Measurements from ENCODE around the gene BMI1. TPM values are rescaled to one million over a fixed set of nuclear protein-coding genes. Genes with fewer than 3 reads are reported as not detected.
"Not testable (repeated sequence)": the region's sequence is repeated elsewhere in the genome, so short reads cannot be mapped to it uniquely, and the experiment has no call there.

The BMI1 gene
- polyA plus RNA-seq, 1 experiment = 50.4 TPM

DNA sequence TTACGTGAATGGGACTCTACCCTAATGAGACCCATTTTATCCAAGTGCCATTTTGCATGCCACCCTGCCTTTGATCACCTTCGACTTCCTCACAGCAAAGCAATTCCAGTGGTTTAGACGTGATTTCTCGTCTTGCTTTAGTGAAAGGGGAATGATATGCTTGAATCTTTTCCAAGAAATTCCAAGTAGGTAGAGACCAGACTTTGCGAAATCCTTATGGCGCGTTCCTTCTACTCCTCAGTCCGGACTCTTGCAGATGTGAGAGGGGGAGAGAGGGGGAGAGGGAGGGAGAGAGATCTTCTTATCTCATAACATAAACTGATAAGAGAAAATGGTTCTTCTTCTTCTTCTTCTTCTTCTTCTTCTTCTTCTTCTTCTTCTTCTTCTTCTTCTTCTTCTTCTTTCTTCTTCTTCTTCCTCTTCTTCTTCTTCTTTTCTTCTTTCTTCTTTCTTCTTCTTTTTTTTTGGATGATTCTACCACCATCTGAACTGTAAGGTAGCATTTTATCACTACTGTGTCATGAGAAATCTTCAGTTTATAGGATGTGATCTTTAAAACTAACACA lies 25.3 kb downstream of the BMI1 start:
- H3K27ac ChIP-seq (ENCODE audit: low read depth, low read length) = no peak overlapping the region
- ChIA-PET POLR2A (no interaction called here), CTCF (no interaction called here)
- H3K27me3 ChIP-seq (ENCODE audit: control insufficient read depth, insufficient read depth, low read length) = peaks cover 57% of the 10 kb centered on the region
- H3K4me3 ChIP-seq (ENCODE audit: low read depth, low read length) = no peak overlapping the region
- TF ChIP-seq, protein P1, sequence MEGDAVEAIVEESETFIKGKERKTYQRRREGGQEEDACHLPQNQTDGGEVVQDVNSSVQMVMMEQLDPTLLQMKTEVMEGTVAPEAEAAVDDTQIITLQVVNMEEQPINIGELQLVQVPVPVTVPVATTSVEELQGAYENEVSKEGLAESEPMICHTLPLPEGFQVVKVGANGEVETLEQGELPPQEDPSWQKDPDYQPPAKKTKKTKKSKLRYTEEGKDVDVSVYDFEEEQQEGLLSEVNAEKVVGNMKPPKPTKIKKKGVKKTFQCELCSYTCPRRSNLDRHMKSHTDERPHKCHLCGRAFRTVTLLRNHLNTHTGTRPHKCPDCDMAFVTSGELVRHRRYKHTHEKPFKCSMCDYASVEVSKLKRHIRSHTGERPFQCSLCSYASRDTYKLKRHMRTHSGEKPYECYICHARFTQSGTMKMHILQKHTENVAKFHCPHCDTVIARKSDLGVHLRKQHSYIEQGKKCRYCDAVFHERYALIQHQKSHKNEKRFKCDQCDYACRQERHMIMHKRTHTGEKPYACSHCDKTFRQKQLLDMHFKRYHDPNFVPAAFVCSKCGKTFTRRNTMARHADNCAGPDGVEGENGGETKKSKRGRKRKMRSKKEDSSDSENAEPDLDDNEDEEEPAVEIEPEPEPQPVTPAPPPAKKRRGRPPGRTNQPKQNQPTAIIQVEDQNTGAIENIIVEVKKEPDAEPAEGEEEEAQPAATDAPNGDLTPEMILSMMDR (IDR thresholded peaks at IDR 0.05; ENCODE audit: low read depth, low read length) = no peak
- no peak for DNase-seq (ENCODE audit: low read depth, low spot score)
- H3K9me3 ChIP-seq (ENCODE audit: control insufficient read depth, insufficient read depth, low read length) = peaks cover 9% of the 10 kb centered on the region; the same call in 1 of the 2 replicates

DNA sequence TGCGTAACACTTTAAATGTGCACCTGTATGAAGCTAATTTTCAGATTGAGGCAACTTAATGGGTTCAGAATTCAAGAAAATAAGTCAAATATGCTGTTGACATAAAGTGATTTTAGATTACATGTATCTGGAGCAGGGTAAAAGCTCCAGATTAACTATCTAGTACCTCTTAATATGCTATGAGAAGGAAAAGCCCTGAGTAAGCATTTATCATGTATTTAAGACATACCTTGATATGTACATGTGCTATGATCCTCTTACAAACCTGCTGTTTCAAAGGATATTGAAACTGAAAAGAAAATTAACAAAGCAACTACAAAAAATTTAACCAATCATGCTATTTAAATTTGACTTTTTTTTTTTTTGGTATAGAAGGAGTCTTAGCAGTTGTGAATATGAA lies 28.9 kb downstream of the BMI1 start:
- H3K27ac ChIP-seq (ENCODE audit: low read depth, low read length) = no peak overlapping the region
- CTCF ChIA-PET = interaction anchor here (0.7 to 1.0 kb wide), 3 partner anchors 356 to 701 kb away, joined by 3 to 4 read pairs (median 3); no protein-coding TSS in a partner anchor
- no peak overlapping the region for H3K4me3 ChIP-seq (ENCODE audit: low read depth, low read length)
- POLR2A ChIA-PET = no interaction called here
- TF ChIP-seq, protein P1 (IDR thresholded peaks at IDR 0.05; ENCODE audit: low read depth, low read length) = no peak
- peaks cover 9% of the 10 kb centered on the region; the same call in 1 of the 2 replicates for H3K9me3 ChIP-seq (ENCODE audit: control insufficient read depth, insufficient read depth, low read length)
- H3K27me3 ChIP-seq (ENCODE audit: control insufficient read depth, insufficient read depth, low read length) = peaks cover 29% of the 10 kb centered on the region
- DNase-seq (ENCODE audit: low read depth, low spot score) = no peak

DNA sequence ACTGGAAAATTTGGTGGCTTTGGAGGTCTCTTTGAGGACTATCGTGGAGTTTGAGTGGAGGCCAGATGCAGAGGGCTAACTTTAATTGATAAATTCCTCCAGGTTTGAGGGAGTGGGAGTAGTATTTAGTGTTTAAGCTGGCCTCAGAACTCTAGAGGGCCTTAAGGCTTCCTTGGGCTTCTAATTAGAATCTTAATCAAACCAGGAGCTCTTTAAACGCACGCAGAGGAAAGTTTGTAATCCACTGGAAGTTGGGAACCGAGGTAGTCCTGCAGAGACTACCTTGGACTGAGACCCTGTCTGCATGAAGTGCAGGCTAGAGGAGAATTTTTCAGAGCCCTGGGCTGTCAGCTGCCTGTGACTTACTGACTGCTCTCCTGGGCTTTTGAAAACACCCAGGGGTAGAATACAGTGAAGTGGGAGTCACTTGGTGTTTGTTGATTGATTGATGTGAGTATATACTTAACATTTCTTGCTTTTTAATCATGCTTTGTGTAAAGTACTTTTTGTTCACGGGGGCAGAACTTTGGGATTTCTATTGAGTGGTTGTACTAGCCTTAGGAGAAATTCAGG lies 30.3 kb downstream of the BMI1 start:
- Histone ChIP-seq H3K9me3 (ENCODE audit: control insufficient read depth, insufficient read depth, low read length) (no peaks in the 10 kb centered on the region), H3K27ac (ENCODE audit: low read depth, low read length) (no peak overlapping the region), H3K4me3 (ENCODE audit: low read depth, low read length) (no peak overlapping the region), H3K27me3 (ENCODE audit: control insufficient read depth, insufficient read depth, low read length) (peaks cover 15% of the 10 kb centered on the region)
- no peak for DNase-seq (ENCODE audit: low read depth, low spot score)
- TF ChIP-seq, protein P1 (IDR thresholded peaks at IDR 0.05; ENCODE audit: low read depth, low read length) = no peak
- CTCF ChIA-PET = no interaction called here
- POLR2A ChIA-PET = no interaction called here

GRCh38 chr10:22356324-22356873 lies 35.5 kb downstream of the BMI1 start:
- ChIA-PET POLR2A (no interaction called here), CTCF (interaction anchor here (1.1 kb wide), 1 partner anchor 339 kb away, joined by 3 read pairs; no protein-coding TSS in a partner anchor)
- H3K27ac ChIP-seq (ENCODE audit: low read depth, low read length) = no peak overlapping the region
- DNase-seq (ENCODE audit: low read depth, low spot score) = no peak
- TF ChIP-seq, protein P1 (IDR thresholded peaks at IDR 0.05; ENCODE audit: low read depth, low read length) = no peak
- no peak overlapping the region for H3K4me3 ChIP-seq (ENCODE audit: low read depth, low read length)
- H3K9me3 ChIP-seq (ENCODE audit: control insufficient read depth, insufficient read depth, low read length) = no peaks in the 10 kb centered on the region
- peaks cover 2% of the 10 kb centered on the region for H3K27me3 ChIP-seq (ENCODE audit: control insufficient read depth, insufficient read depth, low read length)

DNA sequence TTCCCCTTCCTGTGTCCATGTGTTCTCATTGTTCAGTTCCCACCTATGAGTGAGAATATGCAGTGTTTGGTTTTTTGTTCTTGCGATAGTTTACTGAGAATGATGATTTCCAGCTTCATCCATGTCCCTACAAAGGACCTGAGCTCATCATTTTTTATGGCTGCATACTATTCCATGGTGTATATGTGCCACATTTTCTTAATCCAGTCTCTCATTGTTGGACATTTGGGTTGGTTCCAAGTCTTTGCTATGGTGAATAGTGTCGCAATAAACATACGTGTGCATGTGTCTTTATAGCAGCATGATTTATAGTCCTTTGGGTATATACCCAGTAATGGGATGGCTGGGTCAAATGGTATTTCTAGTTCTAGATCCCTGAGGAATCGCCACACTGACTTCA lies 36.9 kb downstream of the BMI1 start:
- POLR2A ChIA-PET; DNase-seq (ENCODE audit: low read depth, low spot score); CTCF ChIA-PET; H3K4me3 ChIP-seq (ENCODE audit: low read depth, low read length); H3K27ac ChIP-seq (ENCODE audit: low read depth, low read length); H3K27me3 ChIP-seq (ENCODE audit: control insufficient read depth, insufficient read depth, low read length); H3K9me3 ChIP-seq (ENCODE audit: control insufficient read depth, insufficient read depth, low read length): not testable (repeated sequence)
